ENCODE measurements around the gene GTSE1. TPM values are rescaled to one million over a fixed set of nuclear protein-coding genes. Genes with fewer than 3 reads are reported as not detected.
A peak's percentile ranks its signal among the peaks of the same experiment; 100 is the strongest.

The GTSE1 gene
- total and polyA plus RNA-seq, 10 donors: 1.3 to 5.2 (median 3.0) TPM

GRCh38 chr22:46272762-46273431, 23.8 kb upstream of the GTSE1 start:
- DNase-seq: no peak
- intact Hi-C loops (cut with DNase I; ENCODE audit: low total_unique reads): no loop called here
- WGBS, 5 donors: 93 to 96% (median 95%) methylated on average over 10 to 12 of the region's 12 CpGs

GRCh38 chr22:46273432-46274148, 23.1 kb upstream of the GTSE1 start:
- intact Hi-C loops (cut with DNase I; ENCODE audit: low total_unique reads): no loop called here
- WGBS, 5 donors: 90 to 96% (median 92%) methylated on average over 8 to 12 of the region's 12 CpGs

More at GRCh38 chr22:46272762-46273431, 23.8 kb upstream of the GTSE1 start:
- Histone ChIP-seq H3K36me3 (peaks cover 6 to 82% (median 44%) of the 10 kb centered on the region in 6 donors), H3K4me3 (no peak overlapping the region), H3K27ac (no peak overlapping the region), H3K4me1 (peaks cover 0 to 37% (median 18%) of the 10 kb centered on the region in 6 donors), H3K27me3 (replicated peaks in 1 of 7) (no peaks in the 10 kb centered on the region), H3K9me3 (no peaks in the 10 kb centered on the region)
- no peak for TF ChIP-seq POLR2A (IDR thresholded peaks at IDR 0.05)
- TF ChIP-seq, protein P1, sequence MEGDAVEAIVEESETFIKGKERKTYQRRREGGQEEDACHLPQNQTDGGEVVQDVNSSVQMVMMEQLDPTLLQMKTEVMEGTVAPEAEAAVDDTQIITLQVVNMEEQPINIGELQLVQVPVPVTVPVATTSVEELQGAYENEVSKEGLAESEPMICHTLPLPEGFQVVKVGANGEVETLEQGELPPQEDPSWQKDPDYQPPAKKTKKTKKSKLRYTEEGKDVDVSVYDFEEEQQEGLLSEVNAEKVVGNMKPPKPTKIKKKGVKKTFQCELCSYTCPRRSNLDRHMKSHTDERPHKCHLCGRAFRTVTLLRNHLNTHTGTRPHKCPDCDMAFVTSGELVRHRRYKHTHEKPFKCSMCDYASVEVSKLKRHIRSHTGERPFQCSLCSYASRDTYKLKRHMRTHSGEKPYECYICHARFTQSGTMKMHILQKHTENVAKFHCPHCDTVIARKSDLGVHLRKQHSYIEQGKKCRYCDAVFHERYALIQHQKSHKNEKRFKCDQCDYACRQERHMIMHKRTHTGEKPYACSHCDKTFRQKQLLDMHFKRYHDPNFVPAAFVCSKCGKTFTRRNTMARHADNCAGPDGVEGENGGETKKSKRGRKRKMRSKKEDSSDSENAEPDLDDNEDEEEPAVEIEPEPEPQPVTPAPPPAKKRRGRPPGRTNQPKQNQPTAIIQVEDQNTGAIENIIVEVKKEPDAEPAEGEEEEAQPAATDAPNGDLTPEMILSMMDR (IDR thresholded peaks at IDR 0.05 in 8 of 11, conservative IDR thresholded peaks at IDR 0.05 in 3 of 11): no peak
- no peak for TF ChIP-seq POLR2AphosphoS5 (IDR thresholded peaks at IDR 0.05)

DNA sequence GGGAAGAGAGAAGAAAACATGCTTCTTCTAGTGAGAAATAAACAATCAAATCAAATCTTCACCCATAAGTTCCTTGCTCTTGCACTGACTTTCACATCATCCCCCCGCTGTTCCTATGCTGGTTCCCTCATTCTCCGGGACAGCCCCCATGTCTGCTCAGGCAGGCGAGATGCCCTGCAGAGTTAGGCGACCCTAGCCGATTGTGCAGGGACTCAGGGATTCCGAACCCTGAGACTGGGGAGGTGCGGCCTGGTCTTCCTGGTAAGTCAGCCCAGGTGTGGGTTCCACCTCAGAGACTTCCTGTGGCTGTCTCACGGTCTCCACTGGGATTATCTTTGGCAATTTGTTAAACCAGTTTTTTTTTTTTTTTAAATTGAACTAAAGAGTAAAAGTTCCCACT, 22.3 kb upstream of the GTSE1 start:
- no peaks in the 10 kb centered on the region for H3K27me3 ChIP-seq (replicated peaks in 1 of 7)
- peaks cover 6 to 94% (median 59%) of the 10 kb centered on the region in 6 donors for H3K36me3 ChIP-seq
- WGBS, 5 donors: 95 to 96% (median 95%) methylated on average over 7 to 8 of the region's 8 CpGs
- H3K27ac ChIP-seq: no peak overlapping the region
- no peaks in the 10 kb centered on the region for H3K9me3 ChIP-seq
- DNase-seq: peak; percentile 39
- intact Hi-C loops (cut with DNase I; ENCODE audit: low total_unique reads): no loop called here
- peaks cover 0 to 37% (median 11%) of the 10 kb centered on the region in 6 donors for H3K4me1 ChIP-seq
- TF ChIP-seq, protein P1 (IDR thresholded peaks at IDR 0.05 in 8 of 11, conservative IDR thresholded peaks at IDR 0.05 in 3 of 11): no peak
- TF ChIP-seq POLR2A (IDR thresholded peaks at IDR 0.05) (no peak), POLR2AphosphoS5 (IDR thresholded peaks at IDR 0.05) (no peak)
- no peak overlapping the region for H3K4me3 ChIP-seq

More at GRCh38 chr22:46273432-46274148, 23.1 kb upstream of the GTSE1 start:
- H3K4me1 ChIP-seq: peaks cover 0 to 37% (median 14%) of the 10 kb centered on the region in 6 donors
- H3K36me3 ChIP-seq: peaks cover 6 to 89% (median 51%) of the 10 kb centered on the region in 6 donors
- H3K27ac ChIP-seq: no peak overlapping the region
- DNase-seq: no peak
- no peak overlapping the region for H3K4me3 ChIP-seq
- H3K9me3 ChIP-seq: no peaks in the 10 kb centered on the region
- no peak for TF ChIP-seq POLR2AphosphoS5 (IDR thresholded peaks at IDR 0.05)
- TF ChIP-seq POLR2A (IDR thresholded peaks at IDR 0.05): no peak
- TF ChIP-seq, protein P1 (IDR thresholded peaks at IDR 0.05 in 8 of 11, conservative IDR thresholded peaks at IDR 0.05 in 3 of 11): no peak
- H3K27me3 ChIP-seq (replicated peaks in 1 of 7): no peaks in the 10 kb centered on the region
